NT2/D1 (cell line): ENCODE data around the gene CASP9.

Experiments
- YY1 ChIP-seq: IDR thresholded peaks from 2 replicates; pipeline ENCODE4 v1.6.1; 2011; ENCODE audit not compliant: insufficient read length, insufficient read depth
- ZNF274 ChIP-seq: IDR thresholded peaks from 2 replicates; pipeline ENCODE4 v1.6.1; 2011; ENCODE audit warnings: mild to moderate bottlenecking, low read depth, low read length

DNA sequence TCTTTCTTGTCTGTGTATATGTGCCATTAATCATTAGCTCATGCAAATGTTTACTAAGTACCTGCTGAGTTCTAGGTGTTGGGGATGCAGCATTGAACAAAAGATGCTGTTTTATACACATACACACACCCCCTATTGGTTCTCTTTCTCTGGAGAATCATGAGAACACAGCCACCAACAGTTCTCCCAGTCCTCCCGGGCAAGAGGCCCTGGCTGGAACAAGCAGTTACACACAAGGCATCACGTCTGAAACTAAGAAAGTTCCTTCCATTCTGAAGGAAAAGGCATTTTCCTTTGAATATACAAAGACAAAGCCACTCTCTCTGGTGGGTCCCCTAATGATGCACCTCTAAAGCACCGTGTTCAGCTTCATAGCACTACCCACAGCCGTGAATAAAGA lies 10.8 kb downstream of the CASP9 start:
- TF ChIP-seq ZNF274 (no peak), YY1 (no peak)
